ENCODE results near the gene MUC7.

The MUC7 gene

GRCh38 chr4:70471897-70472296 lies at the start of gene MUC7:
Gene MUC7, plus strand, starts transcription at chr4:70472197. Its CDS starts 1,825 bp downstream, at chr4:70474022.
- FAIRE-seq = no peak

GRCh38 chr4:70425306-70425705 lies 46.7 kb upstream of the MUC7 start:
- FAIRE-seq = no peak

GRCh38 chr4:70426789-70427188 lies 45.2 kb upstream of the MUC7 start:
- no peak for FAIRE-seq

- FAIRE-seq = no peak
Observed at GRCh38 chr4:70437197-70437596, 34.8 kb upstream of the MUC7 start.

- FAIRE-seq = no peak
Observed at GRCh38 chr4:70442474-70442873, 29.5 kb upstream of the MUC7 start.

GRCh38 chr4:70443329-70443728 lies 28.7 kb upstream of the MUC7 start:
- no peak for FAIRE-seq

GRCh38 chr4:70449220-70449619 lies 22.8 kb upstream of the MUC7 start:
- FAIRE-seq = no peak

GRCh38 chr4:70452946-70453345 lies 19.1 kb upstream of the MUC7 start:
- no peak for FAIRE-seq

- no peak for FAIRE-seq
Observed at GRCh38 chr4:70463335-70463734, 8.7 kb upstream of the MUC7 start.

GRCh38 chr4:70473679-70474078 lies 1.7 kb downstream of the MUC7 start:
- FAIRE-seq = no peak

- no peak for FAIRE-seq
Observed at GRCh38 chr4:70488748-70489147, 16.8 kb downstream of the MUC7 start.

GRCh38 chr4:70496231-70496630 lies 24.2 kb downstream of the MUC7 start:
- FAIRE-seq = no peak

- FAIRE-seq = peak; percentile 83
Observed at GRCh38 chr4:70501838-70502237, 29.8 kb downstream of the MUC7 start.

GRCh38 chr4:70504733-70505132 lies 32.7 kb downstream of the MUC7 start:
- no peak for FAIRE-seq

- FAIRE-seq = peak; percentile 90
Observed at GRCh38 chr4:70505151-70505748, 33.3 kb downstream of the MUC7 start.

- FAIRE-seq = no peak
Observed at GRCh38 chr4:70508801-70509200, 36.8 kb downstream of the MUC7 start.

GRCh38 chr4:70511365-70511764 lies 39.4 kb downstream of the MUC7 start:
- FAIRE-seq = no peak

GRCh38 chr4:70515367-70516250 lies 43.6 kb downstream of the MUC7 start:
- no peak for FAIRE-seq

- no peak for FAIRE-seq
Observed at GRCh38 chr4:70518269-70518668, 46.3 kb downstream of the MUC7 start, which contains the start of gene AMTN. Gene AMTN, plus strand, starts transcription at chr4:70518569. Its CDS starts 209 bp downstream, at chr4:70518778.

- FAIRE-seq = no peak
Observed at GRCh38 chr4:70518716-70519115, 46.7 kb downstream of the MUC7 start.

GRCh38 chr4:70522626-70523025 lies 50.6 kb downstream of the MUC7 start:
- FAIRE-seq = no peak

- FAIRE-seq = no peak
Observed at GRCh38 chr4:70530997-70531396, 59.0 kb downstream of the MUC7 start.

- no peak for FAIRE-seq
Observed at GRCh38 chr4:70531981-70532380, 60.0 kb downstream of the MUC7 start.

Data from A204.1 (cell line).